ENCODE data around the gene MARCHF2. TPM values are rescaled to one million over a fixed set of nuclear protein-coding genes. Genes with fewer than 3 reads are reported as not detected.

The MARCHF2 gene
- total and polyA plus RNA-seq, 2 donors (not counting 3 experiments of a cell fraction or from before 2014, with no cell fraction given): 43.5 to 91.9 TPM

DNA sequence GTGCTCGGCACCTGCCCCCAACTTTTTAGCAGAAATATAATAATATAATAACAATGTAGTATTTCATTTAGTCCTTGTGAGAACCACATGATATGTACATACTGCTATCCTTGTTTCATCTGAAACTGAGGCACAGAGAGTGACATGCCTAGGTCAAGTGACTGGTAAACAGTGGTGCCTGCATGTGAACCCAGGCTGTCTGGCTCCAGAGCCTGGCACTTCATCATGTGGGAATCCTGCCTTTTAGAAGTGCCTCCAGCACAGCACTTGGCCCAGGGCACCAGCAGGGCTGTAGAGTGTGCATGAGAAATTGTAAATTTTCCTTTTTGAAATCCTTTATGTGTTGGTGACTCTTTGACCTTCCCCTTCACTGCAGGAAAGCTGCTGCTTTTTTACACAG, 61.9 kb downstream of the MARCHF2 start:
- Histone ChIP-seq H3K9ac (replicated peaks; ENCODE audit: extremely low read depth, insufficient read depth, low read length) (no peak overlapping the region), H3K9me1 (replicated peaks; ENCODE audit: control insufficient read depth, extremely low read depth, insufficient read depth, low read length) (no peaks in the 10 kb centered on the region), H3K9me3 (replicated peaks; ENCODE audit: control insufficient read depth, insufficient read depth, low read length) (no peaks in the 10 kb centered on the region), H3K79me2 (ENCODE audit: control insufficient read depth, insufficient read depth, low read length) (peaks cover 63% of the 10 kb centered on the region), H3K36me3 (ENCODE audit: control insufficient read depth in 2 of 2, extremely low read depth in 1 of 2, insufficient read depth in 2 of 2, low read length in 2 of 2) (peaks cover 31 to 57% of the 10 kb centered on the region in 2 experiments), H3K4me3 (replicated peaks in 1 of 3; ENCODE audit: insufficient read depth in 1 of 3, low read depth in 1 of 3, low read length in 3 of 3) (no peak overlapping the region), H4K20me1 (replicated peaks; ENCODE audit: control insufficient read depth, extremely low read depth, insufficient read depth, low read length) (peaks cover 2% of the 10 kb centered on the region), H3K27me3 (ENCODE audit: control insufficient read depth in 2 of 2, insufficient read depth in 2 of 2, low read length in 2 of 2) (no peaks in the 10 kb centered on the region), H3K4me1 (ENCODE audit: control insufficient read depth, extremely low read depth, insufficient read depth, low read length) (no peaks in the 10 kb centered on the region), H3K4me2 (ENCODE audit: insufficient read depth, low read length) (no peak overlapping the region), H3K27ac (ENCODE audit: insufficient read depth, low read depth, low read length) (no peak overlapping the region), H2AFZ (ENCODE audit: low read depth, low read length) (no peak overlapping the region)
- DNase-seq (ENCODE audit: low read depth, low spot score) (no peak), FAIRE-seq (no peak)
- dilution Hi-C loops (cut with MboI; ENCODE audit: extremely low pct_ligation_motif_present, low sequenced_read_pairs): no loop called here
- BruUV-seq (replicated peaks): no TSS peak
- ChIA-PET CTCF (interaction anchor here (0.9 kb wide), 1 partner anchor 121 kb away, joined by 3 read pairs; no protein-coding TSS in a partner anchor), POLR2A (interaction anchor here (0.6 kb wide), 1 partner anchor 39 kb away, joined by 3 read pairs; the partner anchor contains the start of gene ZNF414)
- TF ChIP-seq JUN (IDR thresholded peaks at IDR 0.05; ENCODE audit: borderline replicate concordance, insufficient read depth, insufficient read length, low read depth): no peak
- TF ChIP-seq, protein P1, sequence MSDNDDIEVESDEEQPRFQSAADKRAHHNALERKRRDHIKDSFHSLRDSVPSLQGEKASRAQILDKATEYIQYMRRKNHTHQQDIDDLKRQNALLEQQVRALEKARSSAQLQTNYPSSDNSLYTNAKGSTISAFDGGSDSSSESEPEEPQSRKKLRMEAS (IDR thresholded peaks at IDR 0.05; ENCODE audit: insufficient read depth, insufficient read length): no peak
- no peak for TF ChIP-seq POLR2AphosphoS5 (IDR thresholded peaks at IDR 0.05; ENCODE audit: insufficient read depth, low read depth, low read length)
- TF ChIP-seq POLR2A (IDR thresholded peaks at IDR 0.05; ENCODE audit: low read depth, low read length): no peak
- no peak for TF ChIP-seq GATA2 (IDR thresholded peaks at IDR 0.05; ENCODE audit: insufficient read depth, insufficient read length, low read depth, low read length)
- TF ChIP-seq, protein P2, sequence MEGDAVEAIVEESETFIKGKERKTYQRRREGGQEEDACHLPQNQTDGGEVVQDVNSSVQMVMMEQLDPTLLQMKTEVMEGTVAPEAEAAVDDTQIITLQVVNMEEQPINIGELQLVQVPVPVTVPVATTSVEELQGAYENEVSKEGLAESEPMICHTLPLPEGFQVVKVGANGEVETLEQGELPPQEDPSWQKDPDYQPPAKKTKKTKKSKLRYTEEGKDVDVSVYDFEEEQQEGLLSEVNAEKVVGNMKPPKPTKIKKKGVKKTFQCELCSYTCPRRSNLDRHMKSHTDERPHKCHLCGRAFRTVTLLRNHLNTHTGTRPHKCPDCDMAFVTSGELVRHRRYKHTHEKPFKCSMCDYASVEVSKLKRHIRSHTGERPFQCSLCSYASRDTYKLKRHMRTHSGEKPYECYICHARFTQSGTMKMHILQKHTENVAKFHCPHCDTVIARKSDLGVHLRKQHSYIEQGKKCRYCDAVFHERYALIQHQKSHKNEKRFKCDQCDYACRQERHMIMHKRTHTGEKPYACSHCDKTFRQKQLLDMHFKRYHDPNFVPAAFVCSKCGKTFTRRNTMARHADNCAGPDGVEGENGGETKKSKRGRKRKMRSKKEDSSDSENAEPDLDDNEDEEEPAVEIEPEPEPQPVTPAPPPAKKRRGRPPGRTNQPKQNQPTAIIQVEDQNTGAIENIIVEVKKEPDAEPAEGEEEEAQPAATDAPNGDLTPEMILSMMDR (IDR thresholded peaks at IDR 0.05; ENCODE audit: extremely low read depth in 1 of 2, insufficient read depth in 1 of 2, low read depth in 1 of 2, low read length in 2 of 2): no peak
- no peak for TF ChIP-seq FOS (IDR thresholded peaks at IDR 0.05; ENCODE audit: borderline replicate concordance, insufficient read depth, low read length)
- TF ChIP-seq MYC (IDR thresholded peaks at IDR 0.05; ENCODE audit: low read depth, low read length): no peak
- no peak for TF ChIP-seq EZH2 (IDR thresholded peaks at IDR 0.05; ENCODE audit: borderline replicate concordance, low read depth, low read length, severe bottlenecking)
- intact Hi-C loops (cut with micrococcal nuclease): no loop called here
